ENCODE data around the gene AKAP6. TPM values are rescaled to one million over a fixed set of nuclear protein-coding genes. Genes with fewer than 3 reads are reported as not detected.

AKAP6 gene
- total RNA-seq, 4 donors from 2014 or later, result 4.1 to 34.4 (median 15.3) TPM

GRCh38 chr14:32534145-32534544 lies 205.0 kb downstream of the AKAP6 start:
- no peak for DNase-seq
- H3K4me1 ChIP-seq, result no peaks in the 10 kb centered on the region
- no peaks in the 10 kb centered on the region for H3K36me3 ChIP-seq
- peaks cover 0 to 3% of the 10 kb centered on the region in 2 donors for H3K9me3 ChIP-seq
- no peak overlapping the region for H3K27ac ChIP-seq
- intact Hi-C loops (cut with DNase I; ENCODE audit: low total_unique reads), result no loop called here
- no peak for TF ChIP-seq CTCF (IDR thresholded peaks at IDR 0.05)
- TF ChIP-seq POLR2A (IDR thresholded peaks at IDR 0.05), result no peak
- no peak overlapping the region for H3K4me3 ChIP-seq
- H3K27me3 ChIP-seq, result no peaks in the 10 kb centered on the region

GRCh38 chr14:32536175-32536574 lies 207.1 kb downstream of the AKAP6 start:
- H3K36me3 ChIP-seq, result no peaks in the 10 kb centered on the region
- TF ChIP-seq POLR2A (IDR thresholded peaks at IDR 0.05) (no peak), CTCF (IDR thresholded peaks at IDR 0.05) (no peak)

GRCh38 chr14:32537166-32537565 lies 208.1 kb downstream of the AKAP6 start:
- no peak for TF ChIP-seq POLR2A (IDR thresholded peaks at IDR 0.05)
- no peak for TF ChIP-seq CTCF (IDR thresholded peaks at IDR 0.05)
- Histone ChIP-seq H3K27me3 (no peaks in the 10 kb centered on the region), H3K27ac (no peak overlapping the region), H3K36me3 (no peaks in the 10 kb centered on the region), H3K9me3 (no peaks in the 10 kb centered on the region), H3K4me1 (no peaks in the 10 kb centered on the region), H3K4me3 (no peak overlapping the region)
- intact Hi-C loops (cut with DNase I; ENCODE audit: low total_unique reads), result no loop called here
- no peak for DNase-seq

More at GRCh38 chr14:32536175-32536574, 207.1 kb downstream of the AKAP6 start:
- peaks cover 0 to 2% of the 10 kb centered on the region in 2 donors for H3K9me3 ChIP-seq
- H3K27me3 ChIP-seq, result no peaks in the 10 kb centered on the region
- H3K4me3 ChIP-seq, result no peak overlapping the region
- no peaks in the 10 kb centered on the region for H3K4me1 ChIP-seq
- no peak for DNase-seq
- H3K27ac ChIP-seq, result no peak overlapping the region
- intact Hi-C loops (cut with DNase I; ENCODE audit: low total_unique reads), result no loop called here

GRCh38 chr14:32542507-32542906 lies 213.4 kb downstream of the AKAP6 start:
- TF ChIP-seq POLR2A (IDR thresholded peaks at IDR 0.05) (no peak), CTCF (IDR thresholded peaks at IDR 0.05) (no peak)
- H3K4me3 ChIP-seq, result no peak overlapping the region
- intact Hi-C loops (cut with DNase I; ENCODE audit: low total_unique reads), result no loop called here

GRCh38 chr14:32545095-32545494 lies 216.0 kb downstream of the AKAP6 start:
- Histone ChIP-seq H3K9me3 (no peaks in the 10 kb centered on the region), H3K4me1 (no peaks in the 10 kb centered on the region), H3K27me3 (no peaks in the 10 kb centered on the region), H3K27ac (no peak overlapping the region), H3K4me3 (no peak overlapping the region), H3K36me3 (no peaks in the 10 kb centered on the region)
- TF ChIP-seq CTCF (IDR thresholded peaks at IDR 0.05) (no peak), POLR2A (IDR thresholded peaks at IDR 0.05) (no peak)
- intact Hi-C loops (cut with DNase I; ENCODE audit: low total_unique reads), result no loop called here
- DNase-seq, result no peak

More at GRCh38 chr14:32542507-32542906, 213.4 kb downstream of the AKAP6 start:
- H3K27me3 ChIP-seq, result no peaks in the 10 kb centered on the region
- H3K9me3 ChIP-seq, result no peaks in the 10 kb centered on the region
- DNase-seq, result no peak
- no peaks in the 10 kb centered on the region for H3K4me1 ChIP-seq
- H3K27ac ChIP-seq, result no peak overlapping the region
- no peaks in the 10 kb centered on the region for H3K36me3 ChIP-seq
